CD14-positive monocyte (primary cell): Measurements from ENCODE around the gene CELSR1. TPM values are rescaled to one million over a fixed set of nuclear protein-coding genes. Genes with fewer than 3 reads are reported as not detected.
A peak's percentile ranks its signal among the peaks of the same experiment; 100 is the strongest.

Experiments
- DNase-seq, 3 donors: peaks; one replicate each; pipeline ENCODE4 v3.0.0-alpha.2; 2011 to 2022
- H2AFZ ChIP-seq: 2 replicates; pipeline ENCODE4 v1.6.0; 2012; ENCODE audit warnings: mild to moderate bottlenecking, low read depth, low read length, inconsistent platforms; ENCODE audit not compliant: insufficient read depth, poor library complexity, severe bottlenecking
- H3K27ac ChIP-seq, 2 donors: 1 replicate in 1 of 2; 2 replicates in 1 of 2; pipeline ENCODE4 v1.5.1; 2012 to 2013; ENCODE audit warnings: low read length in 2 of 2, control low read depth in 1 of 2, inconsistent platforms in 1 of 2, low read depth in 1 of 2, mild to moderate bottlenecking in 1 of 2
- H3K27me3 ChIP-seq, 2 donors: one replicate each; pipeline versions ENCODE4 v1.6.0 to v1.6.1; 2011 to 2013; ENCODE audit warnings: low read length in 2 of 2; ENCODE audit not compliant: control insufficient read depth in 2 of 2, insufficient read depth in 2 of 2
- H3K36me3 ChIP-seq, 2 donors: replicated peaks in 1 of 2; 1 replicate in 1 of 2; 2 replicates in 1 of 2; pipeline versions ENCODE4 v1.5.1 to v1.6.1; 2012 to 2013; ENCODE audit warnings: low read length in 2 of 2, control low read depth in 1 of 2, inconsistent platforms in 1 of 2, mild to moderate bottlenecking in 1 of 2; ENCODE audit not compliant: insufficient read depth in 2 of 2, control insufficient read depth in 1 of 2
- H3K4me1 ChIP-seq, 2 donors: 1 replicate in 1 of 2; 2 replicates in 1 of 2; pipeline versions ENCODE4 v1.5.1 to v1.6.1; 2012 to 2013; ENCODE audit warnings: low read length in 2 of 2, control low read depth in 1 of 2, inconsistent platforms in 1 of 2, mild to moderate bottlenecking in 1 of 2, moderate library complexity in 1 of 2; ENCODE audit not compliant: insufficient read depth in 2 of 2, control insufficient read depth in 1 of 2
- H3K4me2 ChIP-seq: replicated peaks from 2 replicates; pipeline ENCODE3; 2012; ENCODE audit warnings: low read length, moderate library complexity, mild to moderate bottlenecking; ENCODE audit not compliant: poor library complexity, severe bottlenecking; ENCODE audit errors: extremely low read depth
- H3K4me3 ChIP-seq, 3 experiments: fragments of 200-600 bp in 1 of 3; sonication (generic) in 1 of 3; replicated peaks in 1 of 3; 1 replicate in 2 of 3; 2 replicates in 1 of 3; pipeline ENCODE4 v1.5.1; 2011 to 2013; ENCODE audit warnings: low read length in 3 of 3, mild to moderate bottlenecking in 3 of 3, control low read depth in 2 of 3, low read depth in 2 of 3, inconsistent platforms in 1 of 3, moderate library complexity in 1 of 3
- H3K79me2 ChIP-seq: 2 replicates; pipeline ENCODE4 v1.6.0; 2012; ENCODE audit warnings: mild to moderate bottlenecking, control low read depth, inconsistent platforms, low read length, moderate library complexity; ENCODE audit not compliant: insufficient read depth
- H3K9ac ChIP-seq: 2 replicates; pipeline ENCODE4 v1.6.0; 2017; ENCODE audit warnings: low read length, mild to moderate bottlenecking; ENCODE audit not compliant: insufficient read depth, poor library complexity, severe bottlenecking
- H3K9me3 ChIP-seq, 2 donors: replicated peaks in 1 of 2; 1 replicate in 1 of 2; 2 replicates in 1 of 2; pipeline versions ENCODE4 v1.5.1 to v1.6.1; 2012 to 2013; ENCODE audit warnings: low read length in 2 of 2, control low read depth in 1 of 2; ENCODE audit not compliant: control insufficient read depth in 1 of 2, insufficient read depth in 1 of 2
- H4K20me1 ChIP-seq: 2 replicates; pipeline ENCODE4 v1.6.0; 2012; ENCODE audit warnings: mild to moderate bottlenecking, low read length, control low read depth, moderate library complexity; ENCODE audit not compliant: insufficient read depth
- H3K27ac Mint-ChIP-seq, 7 donors: one replicate each; pipeline ENCODE4 v1.8.0; 2020; ENCODE audit warnings: mild to moderate bottlenecking in 7 of 7, mixed read lengths in 7 of 7, moderate library complexity in 6 of 7, inconsistent platforms in 2 of 7
- H3K27me3 Mint-ChIP-seq, 3 donors: one replicate each; pipeline ENCODE4 v1.8.0; 2021 to 2022; ENCODE audit warnings: low read depth in 3 of 3, mild to moderate bottlenecking in 3 of 3, mixed read lengths in 3 of 3, moderate library complexity in 3 of 3, inconsistent platforms in 1 of 3
- H3K36me3 Mint-ChIP-seq, 2 donors: one replicate each; pipeline ENCODE4 v1.8.0; 2020; ENCODE audit warnings: mixed read lengths in 2 of 2, inconsistent platforms in 1 of 2, mild to moderate bottlenecking in 1 of 2
- H3K4me1 Mint-ChIP-seq: one replicate; pipeline ENCODE4 v1.8.0; 2020; ENCODE audit warnings: mild to moderate bottlenecking, mixed read lengths
- H3K4me3 Mint-ChIP-seq, 2 donors: one replicate each; pipeline ENCODE4 v1.8.0; 2020; ENCODE audit warnings: mild to moderate bottlenecking in 2 of 2, mixed read lengths in 2 of 2, moderate library complexity in 1 of 2
- H3K9me3 Mint-ChIP-seq, 7 donors: one replicate each; pipeline ENCODE4 v1.8.0; 2020 to 2022; ENCODE audit warnings: mixed read lengths in 7 of 7, mild to moderate bottlenecking in 6 of 7, moderate library complexity in 6 of 7, inconsistent platforms in 2 of 7
- WGBS: methylation state at CpG from one replicate; pipeline ENCODE4 v1.1.5; 2013; ENCODE audit warnings: missing lambda C conversion rate; ENCODE audit not compliant: insufficient coverage; 5-methylcytosine and 5-hydroxymethylcytosine counted together
- intact Hi-C, 2 donors: fragments of 100-400 bp; cut with micrococcal nuclease; formaldehyde crosslinking; loops; one replicate each; pipeline versions ENCODE4 v1.15.0 to v1.15.1; 2023
- polyA plus RNA-seq, 3 donors: library from polyadenylated mRNA; depleted of rRNA in 1 of 3; unstranded in 2 of 3; stranded (reverse) in 1 of 3; fragments of 300-500 nt in 2 of 3; fragments of >200 nt in 1 of 3; fragmentation: Illumina TruSeq in 2 of 3; gene quantifications; 1 replicate in 2 of 3; 2 replicates in 1 of 3; pipeline ENCODE4 v1.2.3, GENCODE V29; 2012 to 2021
- TF ChIP-seq, protein P1 (sequence below): fragments of 200-600 bp; IDR thresholded peaks from one replicate; pipeline ENCODE4 v1.8.0; 2022; ENCODE audit warnings: antibody characterized with exemption, mild to moderate bottlenecking

CELSR1 gene
- polyA plus RNA-seq, 3 donors, result 0.16 TPM; not detected in 2

GRCh38 chr22:46351767-46352166 is 185.7 kb downstream of the CELSR1 start:
- Histone ChIP-seq H2AFZ (no peak overlapping the region), H3K79me2 (no peaks in the 10 kb centered on the region), H3K9ac (no peak overlapping the region), H3K9me3 (no peaks in the 10 kb centered on the region), H3K4me2 (no peak overlapping the region), H4K20me1 (peaks cover 23% of the 10 kb centered on the region), H3K27ac (no peak overlapping the region), H3K4me3 (no peak overlapping the region), H3K27me3 (no peaks in the 10 kb centered on the region), H3K4me1 (no peaks in the 10 kb centered on the region), H3K36me3 (peaks cover 90 to 99% of the 10 kb centered on the region in 2 donors)
- no peak for DNase-seq
- TF ChIP-seq, protein P1, sequence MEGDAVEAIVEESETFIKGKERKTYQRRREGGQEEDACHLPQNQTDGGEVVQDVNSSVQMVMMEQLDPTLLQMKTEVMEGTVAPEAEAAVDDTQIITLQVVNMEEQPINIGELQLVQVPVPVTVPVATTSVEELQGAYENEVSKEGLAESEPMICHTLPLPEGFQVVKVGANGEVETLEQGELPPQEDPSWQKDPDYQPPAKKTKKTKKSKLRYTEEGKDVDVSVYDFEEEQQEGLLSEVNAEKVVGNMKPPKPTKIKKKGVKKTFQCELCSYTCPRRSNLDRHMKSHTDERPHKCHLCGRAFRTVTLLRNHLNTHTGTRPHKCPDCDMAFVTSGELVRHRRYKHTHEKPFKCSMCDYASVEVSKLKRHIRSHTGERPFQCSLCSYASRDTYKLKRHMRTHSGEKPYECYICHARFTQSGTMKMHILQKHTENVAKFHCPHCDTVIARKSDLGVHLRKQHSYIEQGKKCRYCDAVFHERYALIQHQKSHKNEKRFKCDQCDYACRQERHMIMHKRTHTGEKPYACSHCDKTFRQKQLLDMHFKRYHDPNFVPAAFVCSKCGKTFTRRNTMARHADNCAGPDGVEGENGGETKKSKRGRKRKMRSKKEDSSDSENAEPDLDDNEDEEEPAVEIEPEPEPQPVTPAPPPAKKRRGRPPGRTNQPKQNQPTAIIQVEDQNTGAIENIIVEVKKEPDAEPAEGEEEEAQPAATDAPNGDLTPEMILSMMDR, result no peak
- Mint-ChIP-seq H3K4me3 (no peak overlapping the region), H3K27me3 (no peaks in the 10 kb centered on the region), H3K9me3 (no peaks in the 10 kb centered on the region), H3K4me1 (no peaks in the 10 kb centered on the region), H3K27ac (no peak overlapping the region), H3K36me3 (peaks cover 84 to 100% of the 10 kb centered on the region in 2 donors)
- WGBS, result 99% methylated on average over 23 of the region's 23 CpGs
- intact Hi-C loops, result no loop called here

GRCh38 chr22:46351131-46351735 is 186.2 kb downstream of the CELSR1 start:
- Histone ChIP-seq H3K27ac (no peak overlapping the region), H3K4me3 (no peak overlapping the region), H3K9me3 (no peaks in the 10 kb centered on the region), H3K4me1 (no peaks in the 10 kb centered on the region), H4K20me1 (peaks cover 26% of the 10 kb centered on the region), H3K4me2 (no peak overlapping the region), H3K27me3 (no peaks in the 10 kb centered on the region), H3K9ac (no peak overlapping the region), H3K79me2 (no peaks in the 10 kb centered on the region), H2AFZ (no peak overlapping the region), H3K36me3 (peaks cover 90 to 99% of the 10 kb centered on the region in 2 donors)
- H3K4me3 Mint-ChIP-seq, result no peak overlapping the region
- TF ChIP-seq, protein P1, result no peak
- 96% methylated on average over 10 of the region's 28 CpGs for WGBS
- DNase-seq, result no peak
- H3K27me3 Mint-ChIP-seq, result no peaks in the 10 kb centered on the region
- peak overlapping the region in 1 of 7 donors; percentile 19 for H3K27ac Mint-ChIP-seq
- no peaks in the 10 kb centered on the region for H3K9me3 Mint-ChIP-seq
- intact Hi-C loops, result no loop called here
- H3K4me1 Mint-ChIP-seq, result no peaks in the 10 kb centered on the region
- peaks cover 88 to 100% of the 10 kb centered on the region in 2 donors for H3K36me3 Mint-ChIP-seq
